ENCODE data around the gene OR1K1. TPM values are rescaled to one million over a fixed set of nuclear protein-coding genes. Genes with fewer than 3 reads are reported as not detected.

Gene OR1K1
- total and polyA plus RNA-seq, 9 of the 15 experiments (the other 6 are each of a cell fraction or from before 2014, with no cell fraction given): not detected

DNA sequence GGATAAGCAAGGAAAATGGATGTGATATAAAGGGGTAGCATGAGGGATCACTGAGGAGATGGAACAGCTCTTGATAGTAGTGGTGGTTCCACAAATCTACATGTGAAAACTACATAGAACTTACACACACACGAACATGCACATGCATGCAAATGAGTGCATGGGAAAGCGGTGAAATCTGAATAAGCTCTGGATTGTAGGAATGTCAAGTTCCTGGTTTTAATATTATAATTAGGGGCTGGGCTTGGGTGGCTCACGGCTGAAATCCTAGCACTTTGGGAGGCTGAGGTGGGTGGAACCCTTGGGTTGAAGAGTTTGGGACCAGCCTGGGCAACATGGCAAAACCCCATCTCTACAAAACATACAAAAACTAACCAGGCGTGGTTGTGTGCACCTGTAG lies 41.6 kb downstream of the OR1K1 start:
- in situ Hi-C loops (cut with MboI) (no loop called here), intact Hi-C loops (cut with micrococcal nuclease) (no loop called here)
- peaks cover 6% of the 10 kb centered on the region; the same call in 2 of the 3 replicates for H3K36me3 ChIP-seq (ENCODE audit: control insufficient read depth, insufficient read depth, low read length)
- FAIRE-seq (no peak), ATAC-seq (no peak), DNase-seq (ENCODE audit: extremely low read depth in 1 of 4, low spot score in 3 of 4) (no peak)
- ChIA-PET POLR2A (interaction anchor here (1.1 kb wide), 1 partner anchor 13 kb away, joined by 3 read pairs; the partner anchor contains the start of gene PDCL), CTCF (ENCODE audit: low intra/inter-chr PET ratio) (no interaction called here)
- no peak overlapping the region for H3K9ac ChIP-seq (ENCODE audit: insufficient read depth in 1 of 2, low read depth in 2 of 2, low read length in 2 of 2)
- peaks cover 0 to 4% of the 10 kb centered on the region in 2 experiments; a peak in 1 of 5 replicates for H3K4me1 ChIP-seq (replicated peaks in 1 of 2; ENCODE audit: control insufficient read depth in 2 of 2, insufficient read depth in 2 of 2, low read length in 2 of 2)
- WGBS (ENCODE audit: insufficient coverage, low coverage, missing lambda C conversion rate): 23% methylated on average over 4 of the region's 4 CpGs
- H3K9me3 ChIP-seq (replicated peaks; ENCODE audit: control insufficient read depth, insufficient read depth, low read depth, low read length): no peaks in the 10 kb centered on the region
- no peak overlapping the region for H3K4me3 ChIP-seq
- TF ChIP-seq MCM7 (IDR thresholded peaks at IDR 0.05) (no peak), NCOA4 (IDR thresholded peaks at IDR 0.05; ENCODE audit: partially characterized antibody) (no peak), THAP12 (CRISPR knock-in tag; IDR thresholded peaks at IDR 0.05) (no peak), CHCHD3 (CRISPR knock-in tag; IDR thresholded peaks at IDR 0.05) (no peak), AFF1 (IDR thresholded peaks at IDR 0.05; ENCODE audit: low read depth in 1 of 2, partially characterized antibody in 2 of 2) (no peak), ZC3H8 (IDR thresholded peaks at IDR 0.05) (no peak), ZNF79 (CRISPR knock-in tag; IDR thresholded peaks at IDR 0.05; ENCODE audit: low read depth) (no peak), POLR2B (IDR thresholded peaks at IDR 0.05; ENCODE audit: low read depth, partially characterized antibody) (no peak), PTBP1 (IDR thresholded peaks at IDR 0.05; ENCODE audit: low read depth, low read length) (no peak), ZNF696 (CRISPR knock-in tag; conservative IDR thresholded peaks at IDR 0.05) (no peak), ZNF197 (CRISPR knock-in tag; IDR thresholded peaks at IDR 0.05; ENCODE audit: low read depth) (no peak), SIN3A (IDR thresholded peaks at IDR 0.05; ENCODE audit: borderline replicate concordance in 2 of 2, control insufficient read depth in 1 of 2, low read depth in 2 of 2, low read length in 2 of 2) (no peak)
- TF ChIP-seq, protein P1, sequence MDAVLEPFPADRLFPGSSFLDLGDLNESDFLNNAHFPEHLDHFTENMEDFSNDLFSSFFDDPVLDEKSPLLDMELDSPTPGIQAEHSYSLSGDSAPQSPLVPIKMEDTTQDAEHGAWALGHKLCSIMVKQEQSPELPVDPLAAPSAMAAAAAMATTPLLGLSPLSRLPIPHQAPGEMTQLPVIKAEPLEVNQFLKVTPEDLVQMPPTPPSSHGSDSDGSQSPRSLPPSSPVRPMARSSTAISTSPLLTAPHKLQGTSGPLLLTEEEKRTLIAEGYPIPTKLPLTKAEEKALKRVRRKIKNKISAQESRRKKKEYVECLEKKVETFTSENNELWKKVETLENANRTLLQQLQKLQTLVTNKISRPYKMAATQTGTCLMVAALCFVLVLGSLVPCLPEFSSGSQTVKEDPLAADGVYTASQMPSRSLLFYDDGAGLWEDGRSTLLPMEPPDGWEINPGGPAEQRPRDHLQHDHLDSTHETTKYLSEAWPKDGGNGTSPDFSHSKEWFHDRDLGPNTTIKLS (IDR thresholded peaks at IDR 0.05; ENCODE audit: borderline replicate concordance, low read depth): no peak
- no TSS peak for BruUV-seq (replicated peaks)
- no peaks in the 10 kb centered on the region for H3K79me2 ChIP-seq (ENCODE audit: control insufficient read depth, insufficient read depth, low read length)
- H3K9me1 ChIP-seq (ENCODE audit: control insufficient read depth, insufficient read depth, low read length): no peaks in the 10 kb centered on the region
- H3K4me2 ChIP-seq (ENCODE audit: insufficient read depth, low read length): no peak overlapping the region
- H3K27ac ChIP-seq (ENCODE audit: extremely low read depth, low read depth, low read length): no peak overlapping the region
- H2AFZ ChIP-seq (ENCODE audit: low read depth, low read length): no peak overlapping the region
- H3K27me3 ChIP-seq (ENCODE audit: control insufficient read depth in 2 of 2, insufficient read depth in 2 of 2, low read length in 2 of 2): no peaks in the 10 kb centered on the region
- no peaks in the 10 kb centered on the region for H4K20me1 ChIP-seq (replicated peaks; ENCODE audit: control insufficient read depth, insufficient read depth, low read length)
